NT2/D1 (cell line): ENCODE measurements around the gene GMEB2.

ENCODE experiments used
- DNase-seq: peaks from one replicate; pipeline ENCODE4 v3.0.0-alpha.2; 2011; ENCODE audit warnings: low read depth, low spot score
- H3K27me3 ChIP-seq: 2 replicates; pipeline ENCODE4 v1.6.0; 2011; ENCODE audit warnings: mild to moderate bottlenecking; ENCODE audit not compliant: insufficient read length, insufficient read depth
- H3K36me3 ChIP-seq: 2 replicates; pipeline ENCODE4 v1.6.1; 2011; ENCODE audit warnings: mild to moderate bottlenecking, low read length, mixed read lengths; ENCODE audit not compliant: insufficient read depth, insufficient read length
- H3K4me1 ChIP-seq: 2 replicates; pipeline ENCODE4 v1.5.1; 2011; ENCODE audit not compliant: insufficient read depth, insufficient read length
- H3K4me3 ChIP-seq: 2 replicates; pipeline ENCODE4 v1.5.1; 2011; ENCODE audit warnings: low read depth; ENCODE audit not compliant: insufficient read length
- H3K9ac ChIP-seq: 2 replicates; pipeline ENCODE4 v1.6.0; 2011; ENCODE audit warnings: low read depth; ENCODE audit not compliant: insufficient read length
- H3K9me3 ChIP-seq: 2 replicates; pipeline ENCODE4 v1.5.1; 2011; ENCODE audit warnings: mild to moderate bottlenecking, low read length; ENCODE audit not compliant: insufficient read depth
- SUZ12 ChIP-seq: IDR thresholded peaks from 2 replicates; pipeline ENCODE4 v1.6.1; 2011; ENCODE audit not compliant: insufficient read length, insufficient read depth; ENCODE audit errors: extremely low read depth
- YY1 ChIP-seq: IDR thresholded peaks from 2 replicates; pipeline ENCODE4 v1.6.1; 2011; ENCODE audit not compliant: insufficient read length, insufficient read depth
- ZNF274 ChIP-seq: IDR thresholded peaks from 2 replicates; pipeline ENCODE4 v1.6.1; 2011; ENCODE audit warnings: mild to moderate bottlenecking, low read depth, low read length

The GMEB2 gene

GRCh38 chr20:63552481-63553249, 74.2 kb downstream of the GMEB2 start:
- H3K4me3 ChIP-seq, result peak overlapping the region; percentile 34
- H3K27me3 ChIP-seq, result no peaks in the 10 kb centered on the region
- DNase-seq, result no peak

DNA sequence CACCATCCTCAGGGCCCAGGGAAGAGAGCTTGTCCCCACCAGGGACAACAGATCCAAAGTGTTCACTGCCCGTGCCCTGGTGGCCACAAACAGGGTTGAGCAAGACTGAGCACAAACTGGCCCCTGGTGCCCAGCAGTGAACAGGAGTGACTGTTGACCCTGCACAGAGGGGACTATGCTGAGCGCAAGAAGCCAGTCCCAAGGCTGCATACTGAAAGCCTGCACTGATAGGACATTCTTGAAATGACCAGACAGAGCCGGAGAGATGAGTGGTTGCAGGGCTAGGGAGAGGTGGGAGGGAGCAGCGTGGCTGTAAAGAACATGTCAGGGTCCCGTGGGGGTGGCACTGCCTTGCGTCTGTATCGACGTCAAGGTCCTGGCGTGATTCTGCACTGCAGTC, 75.8 kb downstream of the GMEB2 start:
- no peak for TF ChIP-seq SUZ12
- TF ChIP-seq YY1, result no peak
- no peak for TF ChIP-seq ZNF274
- no peak for DNase-seq
- H3K4me1 ChIP-seq, result peaks cover 59% of the 10 kb centered on the region
- H3K9me3 ChIP-seq, result no peaks in the 10 kb centered on the region
- H3K36me3 ChIP-seq, result peaks cover 5% of the 10 kb centered on the region
- no peaks in the 10 kb centered on the region for H3K27me3 ChIP-seq
- no peak overlapping the region for H3K4me3 ChIP-seq
- H3K9ac ChIP-seq, result no peak overlapping the region

More at GRCh38 chr20:63552481-63553249, 74.2 kb downstream of the GMEB2 start:
- H3K9me3 ChIP-seq, result no peaks in the 10 kb centered on the region
- TF ChIP-seq SUZ12 (no peak), ZNF274 (no peak), YY1 (no peak)
- H3K36me3 ChIP-seq, result peaks cover 9% of the 10 kb centered on the region
- peaks cover 58% of the 10 kb centered on the region for H3K4me1 ChIP-seq
- H3K9ac ChIP-seq, result peak overlapping the region; percentile 71

- Histone ChIP-seq H3K9me3 (no peaks in the 10 kb centered on the region), H3K4me3 (no peak overlapping the region), H3K9ac (no peak overlapping the region), H3K36me3 (no peaks in the 10 kb centered on the region), H3K4me1 (peaks cover 57% of the 10 kb centered on the region), H3K27me3 (no peaks in the 10 kb centered on the region)
- TF ChIP-seq SUZ12 (no peak), YY1 (no peak), ZNF274 (no peak)
- no peak for DNase-seq
These were observed 77.1 kb downstream of the GMEB2 start for GRCh38 chr20:63549679-63550282.

DNA sequence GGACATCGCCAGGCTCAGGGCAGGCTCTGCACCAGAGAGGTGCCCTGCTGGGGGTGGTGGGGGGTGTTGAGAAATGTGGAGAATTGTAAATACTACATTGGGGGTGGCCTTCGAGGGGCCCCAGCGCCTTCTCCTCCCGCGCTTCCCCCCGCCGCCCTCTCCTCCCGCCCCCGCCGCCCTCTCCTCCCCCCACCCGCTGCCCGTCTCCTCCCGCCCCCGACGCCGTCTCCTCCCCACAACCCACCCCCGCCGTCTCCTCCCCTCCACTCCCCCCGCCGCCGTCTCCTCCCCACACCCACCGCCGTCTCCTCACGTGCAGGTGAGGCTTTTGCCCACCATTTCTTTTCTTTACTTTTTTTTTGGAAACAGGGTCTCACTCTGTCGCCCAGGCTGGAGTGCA, 77.9 kb downstream of the GMEB2 start:
- Histone ChIP-seq H3K9ac (peak overlapping the region; percentile 1), H3K36me3 (no peaks in the 10 kb centered on the region), H3K9me3 (no peaks in the 10 kb centered on the region), H3K4me1 (peaks cover 54% of the 10 kb centered on the region), H3K27me3 (no peaks in the 10 kb centered on the region), H3K4me3 (no peak overlapping the region)
- TF ChIP-seq ZNF274 (no peak), YY1 (no peak), SUZ12 (no peak)
- no peak for DNase-seq

GRCh38 chr20:63548542-63548941, 78.4 kb downstream of the GMEB2 start:
- peaks cover 54% of the 10 kb centered on the region for H3K4me1 ChIP-seq
- no peak overlapping the region for H3K4me3 ChIP-seq
- H3K36me3 ChIP-seq, result no peaks in the 10 kb centered on the region
- TF ChIP-seq ZNF274, result no peak
- TF ChIP-seq YY1, result no peak
- no peak for TF ChIP-seq SUZ12
- no peaks in the 10 kb centered on the region for H3K9me3 ChIP-seq
- H3K27me3 ChIP-seq, result no peaks in the 10 kb centered on the region
- peak overlapping the region; percentile 62 for H3K9ac ChIP-seq
- no peak for DNase-seq

GRCh38 chr20:63547725-63548480, 79.0 kb downstream of the GMEB2 start, which contains the start of gene SRMS:
SRMS (minus strand) TSS chr20:63547749; CDS start chr20:63547463, 286 bp downstream.
- H3K4me3 ChIP-seq, result no peak within 1 kb of the TSS
- H3K9ac ChIP-seq, result peak within 1 kb of the TSS; percentile 62
- no peaks in the 10 kb centered on the region for H3K36me3 ChIP-seq
- no peaks in the 10 kb centered on the region for H3K27me3 ChIP-seq
- TF ChIP-seq YY1 (no peak), ZNF274 (no peak), SUZ12 (no peak)
- DNase-seq, result no peak
- H3K4me1 ChIP-seq, result peaks cover 55% of the 10 kb centered on the region
- no peaks in the 10 kb centered on the region for H3K9me3 ChIP-seq
